Upper lobe of right lung (tissue), 1 donor: ENCODE data around the gene SPACA6. TPM values are rescaled to one million over a fixed set of nuclear protein-coding genes. Genes with fewer than 3 reads are reported as not detected.

Experiments used
- ATAC-seq: fragments of 200-7000 bp; cut with Tn5 transposase; one replicate; pipeline ENCODE4 v1.9.1; 2020; ENCODE audit warnings: mild to moderate bottlenecking, moderate library complexity
- DNase-seq: peaks from one replicate; pipeline ENCODE4 v3.0.0-alpha.2; 2020
- H3K27ac ChIP-seq: fragments of 200-600 bp; one replicate; pipeline ENCODE4 v1.8.0; 2022
- H3K27me3 ChIP-seq: fragments of 200-600 bp; one replicate; pipeline ENCODE4 v1.8.0; 2022; ENCODE audit warnings: mild to moderate bottlenecking
- H3K36me3 ChIP-seq: fragments of 200-600 bp; one replicate; pipeline ENCODE4 v1.8.0; 2022
- H3K4me1 ChIP-seq: fragments of 200-600 bp; one replicate; pipeline ENCODE4 v1.8.0; 2022
- H3K4me3 ChIP-seq: fragments of 200-600 bp; one replicate; pipeline ENCODE4 v1.8.0; 2022; ENCODE audit warnings: mild to moderate bottlenecking
- H3K9me3 ChIP-seq: fragments of 200-600 bp; one replicate; pipeline ENCODE4 v1.8.0; 2022
- intact Hi-C: fragments of 100-400 bp; cut with DNase I; formaldehyde crosslinking; loops from one replicate; pipeline ENCODE4 v1.11.0; 2022
- total RNA-seq: library from RNA; stranded (reverse); fragmentation: NEBNext Ultra II Directional; extraction: Animal tissue kit (Norgen Biotek cat#: 25700); gene quantifications from one replicate; pipeline ENCODE4 v1.2.1, GENCODE V29; 2021
- TF ChIP-seq, protein P1 (sequence below): fragments of 200-600 bp; IDR thresholded peaks from one replicate; pipeline ENCODE4 v1.8.0; 2022; ENCODE audit warnings: antibody characterized with exemption
- donor health status: DM: no; HTN: yes; CAD: no; lungs with severe emphysema.

Gene SPACA6
- total RNA-seq, 1 donor from 2014 or later = 24.0 TPM

DNA sequence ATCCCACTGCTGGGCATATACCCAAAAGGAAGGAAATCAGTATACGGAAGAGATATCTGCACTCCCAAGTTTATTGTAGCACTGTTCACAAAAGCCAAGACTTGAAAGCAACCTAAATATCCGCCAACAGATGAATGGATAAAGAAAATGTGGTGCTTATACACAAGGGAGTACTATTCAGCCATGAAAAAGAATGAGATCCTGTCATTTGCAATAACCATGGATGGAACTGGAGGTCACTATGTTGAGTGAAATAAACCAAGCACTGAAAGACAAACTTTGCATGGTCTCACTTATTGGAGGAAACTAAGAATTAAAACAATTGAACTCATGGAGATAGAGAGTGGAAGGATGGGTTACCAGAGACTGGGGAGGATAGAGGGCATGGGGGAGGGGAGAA, 40.0 kb upstream of the SPACA6 start:
- H3K4me1 ChIP-seq = peaks cover 3% of the 10 kb centered on the region
- H3K4me3 ChIP-seq = no peak overlapping the region
- H3K27me3 ChIP-seq = no peaks in the 10 kb centered on the region
- intact Hi-C loops = no loop called here
- no peaks in the 10 kb centered on the region for H3K36me3 ChIP-seq
- no peak for ATAC-seq
- no peak for DNase-seq
- TF ChIP-seq, protein P1, sequence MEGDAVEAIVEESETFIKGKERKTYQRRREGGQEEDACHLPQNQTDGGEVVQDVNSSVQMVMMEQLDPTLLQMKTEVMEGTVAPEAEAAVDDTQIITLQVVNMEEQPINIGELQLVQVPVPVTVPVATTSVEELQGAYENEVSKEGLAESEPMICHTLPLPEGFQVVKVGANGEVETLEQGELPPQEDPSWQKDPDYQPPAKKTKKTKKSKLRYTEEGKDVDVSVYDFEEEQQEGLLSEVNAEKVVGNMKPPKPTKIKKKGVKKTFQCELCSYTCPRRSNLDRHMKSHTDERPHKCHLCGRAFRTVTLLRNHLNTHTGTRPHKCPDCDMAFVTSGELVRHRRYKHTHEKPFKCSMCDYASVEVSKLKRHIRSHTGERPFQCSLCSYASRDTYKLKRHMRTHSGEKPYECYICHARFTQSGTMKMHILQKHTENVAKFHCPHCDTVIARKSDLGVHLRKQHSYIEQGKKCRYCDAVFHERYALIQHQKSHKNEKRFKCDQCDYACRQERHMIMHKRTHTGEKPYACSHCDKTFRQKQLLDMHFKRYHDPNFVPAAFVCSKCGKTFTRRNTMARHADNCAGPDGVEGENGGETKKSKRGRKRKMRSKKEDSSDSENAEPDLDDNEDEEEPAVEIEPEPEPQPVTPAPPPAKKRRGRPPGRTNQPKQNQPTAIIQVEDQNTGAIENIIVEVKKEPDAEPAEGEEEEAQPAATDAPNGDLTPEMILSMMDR = no peak
- no peak overlapping the region for H3K27ac ChIP-seq
- no peaks in the 10 kb centered on the region for H3K9me3 ChIP-seq

DNA sequence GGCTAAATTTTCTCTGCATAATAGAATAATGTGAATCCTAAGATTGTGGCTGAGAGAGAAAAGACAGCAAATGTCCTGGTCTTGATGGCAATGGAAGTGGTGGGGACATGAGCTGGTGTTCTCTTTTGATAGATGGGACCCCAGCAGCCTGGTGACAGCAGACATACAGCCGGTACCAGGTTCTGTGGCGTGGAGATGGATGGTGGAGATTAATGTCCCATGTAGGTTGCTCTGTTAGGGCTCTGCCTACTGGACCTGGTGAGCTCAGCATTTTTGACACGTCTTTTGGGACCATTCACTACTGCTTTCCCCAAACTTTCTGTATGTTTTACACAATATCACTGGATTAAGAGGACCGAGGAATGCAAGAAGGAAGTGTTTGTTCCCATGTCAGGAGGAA, 38.3 kb upstream of the SPACA6 start:
- H3K36me3 ChIP-seq = no peaks in the 10 kb centered on the region
- no peaks in the 10 kb centered on the region for H3K9me3 ChIP-seq
- no peak overlapping the region for H3K27ac ChIP-seq
- TF ChIP-seq, protein P1 = no peak
- H3K4me3 ChIP-seq = no peak overlapping the region
- no peak for DNase-seq
- no peak for ATAC-seq
- no peaks in the 10 kb centered on the region for H3K27me3 ChIP-seq
- intact Hi-C loops = no loop called here
- peaks cover 3% of the 10 kb centered on the region for H3K4me1 ChIP-seq

DNA sequence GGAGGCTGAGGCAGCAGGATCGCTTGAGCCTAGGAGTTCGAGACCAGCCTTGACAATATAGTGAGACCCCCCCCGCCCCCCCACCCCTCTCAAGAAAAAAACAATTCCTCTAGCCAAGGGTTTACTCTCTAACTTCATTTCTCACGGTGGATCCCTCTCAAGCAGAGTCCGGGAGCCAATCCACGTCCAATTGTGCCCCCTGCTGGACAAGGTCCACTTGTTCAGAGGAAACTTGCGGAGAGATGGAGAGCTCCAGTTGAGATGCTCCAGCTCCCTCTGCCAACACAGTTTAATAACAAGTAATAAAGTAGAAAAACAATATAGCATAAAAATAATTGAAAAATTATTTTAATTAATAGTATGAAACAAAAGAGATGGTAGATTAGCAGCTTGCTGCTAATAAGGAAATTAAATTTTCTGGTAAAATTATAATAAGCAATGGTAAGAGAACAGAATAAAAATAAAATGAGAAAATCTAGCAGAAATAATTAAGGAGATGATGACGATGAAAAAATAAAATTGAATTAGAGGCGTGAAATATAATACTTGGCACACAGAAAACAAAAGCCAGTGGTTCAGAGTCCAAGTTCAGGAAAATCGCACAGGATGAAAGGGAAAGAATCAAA, 32.0 kb upstream of the SPACA6 start:
- no peaks in the 10 kb centered on the region for H3K9me3 ChIP-seq
- ATAC-seq (peak; percentile 77), DNase-seq (no peak)
- no peak overlapping the region for H3K27ac ChIP-seq
- intact Hi-C loops = no loop called here
- H3K36me3 ChIP-seq = no peaks in the 10 kb centered on the region
- TF ChIP-seq, protein P1 = peak; percentile 50
- H3K4me1 ChIP-seq = peaks cover 3% of the 10 kb centered on the region
- H3K4me3 ChIP-seq = no peak overlapping the region
- H3K27me3 ChIP-seq = peaks cover 26% of the 10 kb centered on the region

DNA sequence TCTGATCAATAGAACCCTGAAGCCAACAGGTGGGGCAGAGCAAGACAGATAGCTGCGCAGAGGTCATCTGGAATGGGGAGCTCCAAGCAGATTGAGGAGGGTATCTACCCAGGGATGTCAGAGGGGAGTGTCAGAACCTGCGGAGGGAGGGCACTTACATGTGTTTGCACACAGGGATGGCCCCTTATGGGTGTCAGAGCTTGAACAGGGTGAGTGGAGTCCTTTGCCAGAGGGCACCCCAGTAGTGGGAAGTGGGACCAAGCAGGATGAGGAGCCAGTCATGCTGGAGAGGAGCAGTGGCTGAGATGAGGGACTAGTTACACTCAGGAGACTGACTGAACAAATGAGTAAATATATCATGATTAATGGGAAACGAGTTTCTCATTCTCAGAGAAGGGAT, 29.5 kb upstream of the SPACA6 start:
- no peak for ATAC-seq
- no peak for DNase-seq
- Histone ChIP-seq H3K27ac (no peak overlapping the region), H3K36me3 (no peaks in the 10 kb centered on the region), H3K9me3 (no peaks in the 10 kb centered on the region), H3K27me3 (peaks cover 26% of the 10 kb centered on the region), H3K4me3 (no peak overlapping the region), H3K4me1 (no peaks in the 10 kb centered on the region)
- TF ChIP-seq, protein P1 = no peak
- intact Hi-C loops = no loop called here

DNA sequence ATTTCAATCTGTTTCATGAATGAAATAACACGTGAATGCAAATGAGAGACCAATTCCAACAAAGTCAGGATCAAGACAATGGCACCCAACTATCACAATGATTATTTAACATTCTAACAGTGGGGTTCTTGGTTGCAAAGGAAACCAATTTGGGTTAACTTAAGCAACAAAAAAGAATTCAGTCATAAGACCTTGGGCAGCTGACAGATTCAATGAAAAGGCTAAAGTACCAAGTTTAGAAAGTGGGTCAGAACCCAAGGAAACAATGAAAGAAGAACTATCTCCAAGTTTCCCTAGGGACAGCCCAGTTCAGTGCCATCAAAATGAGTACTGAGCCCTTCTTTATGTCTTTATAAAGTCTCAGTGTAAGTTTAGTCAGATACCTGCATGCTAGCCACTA, 29.0 kb upstream of the SPACA6 start:
- no peaks in the 10 kb centered on the region for H3K4me1 ChIP-seq
- TF ChIP-seq, protein P1 = no peak

DNA sequence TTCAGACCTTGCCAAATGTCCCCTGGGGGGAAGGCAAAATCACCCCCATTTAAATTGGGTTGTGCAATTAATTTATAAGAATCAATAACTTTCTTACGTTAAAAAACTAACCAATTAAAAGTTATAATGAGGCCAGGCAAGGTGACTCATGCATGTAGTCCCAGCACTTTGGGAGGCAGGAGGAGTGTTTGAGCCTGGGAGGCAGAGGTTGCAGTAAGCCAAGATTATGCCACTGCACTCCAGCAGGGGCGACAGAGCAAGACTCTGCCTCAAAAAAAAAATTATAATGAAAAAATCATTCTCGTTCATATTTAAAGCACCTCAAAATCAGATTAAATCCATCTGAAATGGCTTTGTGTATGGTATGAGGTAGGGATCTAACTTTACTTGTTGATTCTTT, 28.1 kb upstream of the SPACA6 start:
- peaks cover 26% of the 10 kb centered on the region for H3K27me3 ChIP-seq
- H3K4me1 ChIP-seq = no peaks in the 10 kb centered on the region
- no peak overlapping the region for H3K4me3 ChIP-seq
- intact Hi-C loops = no loop called here
- TF ChIP-seq, protein P1 = no peak
- no peak overlapping the region for H3K27ac ChIP-seq
- no peaks in the 10 kb centered on the region for H3K9me3 ChIP-seq
- DNase-seq = no peak
- ATAC-seq = no peak
- no peaks in the 10 kb centered on the region for H3K36me3 ChIP-seq

More for the DNA sequence above, 29.0 kb upstream of the SPACA6 start:
- no peak for ATAC-seq
- no peaks in the 10 kb centered on the region for H3K36me3 ChIP-seq
- no peaks in the 10 kb centered on the region for H3K9me3 ChIP-seq
- H3K27ac ChIP-seq = no peak overlapping the region
- peaks cover 26% of the 10 kb centered on the region for H3K27me3 ChIP-seq
- H3K4me3 ChIP-seq = no peak overlapping the region
- no peak for DNase-seq
- intact Hi-C loops = no loop called here
